Measurements from ENCODE around the gene AOAH.

- TF ChIP-seq CTCF (conservative IDR thresholded peaks at IDR 0.05; ENCODE audit: low read length) (no peak), EZH2phosphoT487 (IDR thresholded peaks at IDR 0.05; ENCODE audit: borderline replicate concordance) (no peak)
These were observed 190.6 kb downstream of the AOAH start for GRCh38 chr7:36533717-36534116.

Data from Loucy (cell line).